Testis (tissue), 3 donors: Measurements from ENCODE around the gene MAPK12. TPM values are rescaled to one million over a fixed set of nuclear protein-coding genes. Genes with fewer than 3 reads are reported as not detected.

ENCODE experiments used
- DNase-seq: peaks from one replicate; pipeline ENCODE4 v3.0.0-alpha.2; 2019
- H3K27ac ChIP-seq, 2 donors: fragments of 200-600 bp; sonication (generic); one replicate each; pipeline ENCODE4 v1.5.1; 2019
- H3K27me3 ChIP-seq: fragments of 200-600 bp; sonication (generic); one replicate; pipeline ENCODE4 v1.5.1; 2019
- H3K36me3 ChIP-seq: fragments of 200-600 bp; sonication (generic); one replicate; pipeline ENCODE4 v1.5.1; 2017; ENCODE audit warnings: low read depth; ENCODE audit errors: missing control alignments
- H3K4me1 ChIP-seq: fragments of 200-600 bp; sonication (generic); one replicate; pipeline ENCODE4 v1.5.1; 2019
- H3K4me3 ChIP-seq, 2 donors: fragments of 200-600 bp; sonication (generic); one replicate each; pipeline ENCODE4 v1.5.1; 2017 to 2019
- H3K9me3 ChIP-seq: fragments of 200-600 bp; sonication (generic); one replicate; pipeline ENCODE4 v1.5.1; 2017
- CTCF ChIP-seq, 3 experiments: fragments of 450-650 bp in 2 of 3; fragments of 200-600 bp in 1 of 3; sonication (generic) in 1 of 3; IDR thresholded peaks; one replicate each; pipeline ENCODE4 v1.5.1; 2016 to 2019; ENCODE audit warnings: antibody characterized with exemption in 3 of 3, mild to moderate bottlenecking in 2 of 3, moderate library complexity in 1 of 3
- POLR2A ChIP-seq: fragments of 450-650 bp; IDR thresholded peaks from one replicate; pipeline ENCODE4 v1.6.1; 2017; ENCODE audit warnings: antibody characterized with exemption, mild to moderate bottlenecking, moderate library complexity
- WGBS, 2 donors: methylation state at CpG; one replicate each; pipeline ENCODE4 v1.1.5; 2018; 5-methylcytosine and 5-hydroxymethylcytosine counted together
- intact Hi-C: fragments of 100-400 bp; cut with DNase I; formaldehyde crosslinking; loops from one replicate; pipeline ENCODE4 v1.15.1; 2023; ENCODE audit warnings: low total_unique reads
- polyA plus RNA-seq: library from polyadenylated mRNA; stranded (reverse); fragments of 350-450 nt; fragmentation: Illumina TruSeq; extraction: RNeasy Lipid Tissue Mini Kit (QIAGEN cat#74804); gene quantifications from one replicate; pipeline ENCODE4 v1.2.3, GENCODE V29; 2014; ENCODE audit warnings: low read depth, low replicate concordance; ENCODE audit not compliant: insufficient read depth
- total RNA-seq, 2 donors: library from RNA; depleted of rRNA; stranded (reverse); fragments of >200 nt; gene quantifications; one replicate each; pipeline ENCODE4 v1.2.3, GENCODE V29; 2016

Gene MAPK12
- total and polyA plus RNA-seq, 3 donors from 2014 or later = 9.1 to 25.1 (median 22.3) TPM

GRCh38 chr22:50225200-50225969 is 36.1 kb downstream of the MAPK12 start:
- TF ChIP-seq CTCF (IDR thresholded peaks at IDR 0.05) (no peak), POLR2A (no peak)
- H3K27ac ChIP-seq = no peak overlapping the region
- no peaks in the 10 kb centered on the region for H3K36me3 ChIP-seq
- intact Hi-C loops = no loop called here
- no peak overlapping the region for H3K4me3 ChIP-seq
- no peaks in the 10 kb centered on the region for H3K4me1 ChIP-seq
- H3K27me3 ChIP-seq = no peaks in the 10 kb centered on the region
- no peaks in the 10 kb centered on the region for H3K9me3 ChIP-seq
- no peak for DNase-seq
- WGBS, 2 donors = 82 to 94% methylated on average over 13 to 24 of the region's 24 CpGs

GRCh38 chr22:50224071-50224470 is 37.4 kb downstream of the MAPK12 start:
- H3K4me1 ChIP-seq = no peaks in the 10 kb centered on the region
- WGBS, 2 donors = 88 to 90% methylated on average over 16 of the region's 16 CpGs
- H3K9me3 ChIP-seq = no peaks in the 10 kb centered on the region
- TF ChIP-seq POLR2A (no peak), CTCF (IDR thresholded peaks at IDR 0.05) (no peak)
- H3K36me3 ChIP-seq = no peaks in the 10 kb centered on the region
- no peaks in the 10 kb centered on the region for H3K27me3 ChIP-seq
- H3K27ac ChIP-seq = no peak overlapping the region
- no peak overlapping the region for H3K4me3 ChIP-seq
- no peak for DNase-seq
- intact Hi-C loops = no loop called here

- no peak overlapping the region for H3K4me3 ChIP-seq
- no peaks in the 10 kb centered on the region for H3K36me3 ChIP-seq
- H3K27me3 ChIP-seq = no peaks in the 10 kb centered on the region
- no peak for DNase-seq
- no peak overlapping the region for H3K27ac ChIP-seq
- TF ChIP-seq CTCF (IDR thresholded peaks at IDR 0.05) (no peak), POLR2A (no peak)
- H3K4me1 ChIP-seq = no peaks in the 10 kb centered on the region
- 85 to 88% methylated on average over 6 to 8 of the region's 8 CpGs for WGBS, 2 donors
- H3K9me3 ChIP-seq = no peaks in the 10 kb centered on the region
- intact Hi-C loops = no loop called here
Observed at GRCh38 chr22:50222508-50222907, 39.0 kb downstream of the MAPK12 start.

- WGBS, 2 donors = 89 to 90% methylated on average over 10 to 19 of the region's 19 CpGs
- intact Hi-C loops = no loop called here
Observed at GRCh38 chr22:50221410-50222300, 39.8 kb downstream of the MAPK12 start.

More at GRCh38 chr22:50221410-50222300, 39.8 kb downstream of the MAPK12 start:
- Histone ChIP-seq H3K9me3 (no peaks in the 10 kb centered on the region), H3K27ac (no peak overlapping the region), H3K4me3 (no peak overlapping the region), H3K36me3 (no peaks in the 10 kb centered on the region), H3K4me1 (no peaks in the 10 kb centered on the region), H3K27me3 (no peaks in the 10 kb centered on the region)
- no peak for DNase-seq
- TF ChIP-seq POLR2A (no peak), CTCF (IDR thresholded peaks at IDR 0.05) (no peak)
